ENCODE data around the gene ANO2.

Gene ANO2

DNA sequence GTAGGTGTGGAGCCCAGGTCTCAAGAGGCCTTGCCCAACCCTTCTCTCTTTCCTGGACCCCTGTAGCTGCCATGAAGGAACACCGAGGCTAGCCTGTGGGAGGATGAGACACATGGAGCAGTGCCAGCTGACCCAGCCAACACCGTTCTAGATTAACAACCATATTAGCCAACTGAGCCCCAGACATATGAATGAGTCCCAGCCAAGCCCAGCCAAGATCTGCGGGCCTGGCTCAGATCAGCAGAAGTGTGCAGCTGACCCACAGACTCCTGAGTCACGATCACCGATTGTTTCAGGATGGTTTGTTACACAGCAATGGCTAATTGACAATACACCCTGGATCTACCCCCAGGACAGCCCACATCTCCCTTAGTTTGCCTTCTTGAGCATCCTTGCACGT is 431.0 kb downstream of the ANO2 start:
- DNase-seq (ENCODE audit: low read depth), result no peak

DNA sequence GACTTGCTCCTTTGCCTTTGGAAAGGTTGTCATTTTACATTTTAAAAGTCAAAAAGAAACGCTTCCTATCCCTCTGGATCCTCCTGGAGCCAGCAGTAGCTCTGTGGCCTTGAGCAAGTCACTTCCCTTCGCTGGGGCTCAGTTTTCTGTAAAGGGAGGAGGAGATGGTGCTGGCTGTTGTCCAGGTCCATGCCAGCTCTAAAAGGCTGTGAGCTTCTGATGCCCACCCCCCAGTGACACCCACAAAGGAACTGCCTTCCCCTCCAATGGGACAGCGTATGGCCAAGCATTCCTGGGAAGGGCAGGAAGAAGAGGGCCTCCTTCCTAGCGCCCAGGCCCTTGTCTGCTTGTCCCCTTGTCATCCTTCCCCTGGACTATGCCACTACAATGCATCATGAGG is 431.7 kb downstream of the ANO2 start:
- DNase-seq (ENCODE audit: low read depth), result no peak
